GM19238 (cell line): ENCODE data around the gene CNOT3.
A peak's percentile ranks its signal among the peaks of the same experiment; 100 is the strongest.
"Not testable (repeated sequence)": the region's sequence is repeated elsewhere in the genome, so short reads cannot be mapped to it uniquely, and the experiment has no call there.

ENCODE experiments used
- DNase-seq: peaks from one replicate; pipeline ENCODE4 v3.0.0; 2011; ENCODE audit warnings: low spot score; ENCODE audit not compliant: insufficient read length

The CNOT3 gene

GRCh38 chr19:54137699-54138488 lies at the start of gene CNOT3:
Gene CNOT3 (plus strand): TSS chr19:54137762. CDS start chr19:54142979, 5,217 bp downstream.
- peak; percentile 51 for DNase-seq

- no peak for DNase-seq
Observed at GRCh38 chr19:54094426-54095000, 43.0 kb upstream of the CNOT3 start.

GRCh38 chr19:54095136-54095858 lies 42.3 kb upstream of the CNOT3 start:
- no peak for DNase-seq

GRCh38 chr19:54095859-54096616 lies 41.5 kb upstream of the CNOT3 start:
- not testable (repeated sequence) for DNase-seq

- DNase-seq, result no peak
Observed at GRCh38 chr19:54096617-54097106, 40.9 kb upstream of the CNOT3 start.

GRCh38 chr19:54099190-54099902 lies 38.2 kb upstream of the CNOT3 start:
- DNase-seq, result no peak

- DNase-seq, result not testable (repeated sequence)
Observed at GRCh38 chr19:54099903-54100255, 37.7 kb upstream of the CNOT3 start.

GRCh38 chr19:54100561-54100960 lies 37.0 kb upstream of the CNOT3 start, which contains the start of gene OSCAR:
Gene OSCAR (minus strand): TSS chr19:54100803. CDS start chr19:54100792, 11 bp downstream.
- no peak for DNase-seq

- DNase-seq, result peak; percentile 100
Observed at GRCh38 chr19:54102421-54103169, 35.0 kb upstream of the CNOT3 start, which contains the start of gene NDUFA3. Gene NDUFA3 (plus strand): TSS chr19:54102855. CDS start chr19:54102879, 24 bp downstream.

GRCh38 chr19:54104998-54105715 lies 32.4 kb upstream of the CNOT3 start:
- no peak for DNase-seq

GRCh38 chr19:54105796-54106195 lies 31.8 kb upstream of the CNOT3 start:
- no peak for DNase-seq

- no peak for DNase-seq
Observed at GRCh38 chr19:54106716-54107115, 30.8 kb upstream of the CNOT3 start.

GRCh38 chr19:54107876-54108490 lies 29.6 kb upstream of the CNOT3 start:
- no peak for DNase-seq

GRCh38 chr19:54108496-54108895 lies 29.1 kb upstream of the CNOT3 start:
- no peak for DNase-seq

GRCh38 chr19:54109651-54110050 lies 27.9 kb upstream of the CNOT3 start:
- no peak for DNase-seq

GRCh38 chr19:54114340-54115108 lies 23.0 kb upstream of the CNOT3 start:
- DNase-seq, result peak; percentile 73

- peak; percentile 96 for DNase-seq
Observed at GRCh38 chr19:54115109-54116063, 22.2 kb upstream of the CNOT3 start, which contains the start of the genes PRPF31 and TFPT. Gene PRPF31 (plus strand): TSS chr19:54115754. CDS start chr19:54118279, 2,525 bp downstream. Gene TFPT (minus strand): TSS chr19:54115657. CDS start chr19:54115269, 388 bp downstream.
